IMR-90 (cell line): ENCODE results near the gene SCCPDH. TPM values are rescaled to one million over a fixed set of nuclear protein-coding genes. Genes with fewer than 3 reads are reported as not detected.

Experiments used
- ATAC-seq: fragments of 200-7000 bp; cut with Tn5 transposase; 2 replicates; pipeline ENCODE4 v1.9.1; 2020; ENCODE audit warnings: low read depth, mild to moderate bottlenecking, moderate library complexity
- BruUV-seq: library from RNA; stranded (reverse); fragments of 400-500 nt; replicated peaks from 2 replicates; lab custom pipeline; 2021; lab: Mats Ljungman, UMichigan
- CTCF ChIA-PET: fragments of 300-600 bp; formaldehyde crosslinking; extraction: SDS; loops from one replicate; lab custom pipeline; 2021; ENCODE audit warnings: antibody characterized with exemption; lab: Yijun Ruan, JAX
- POLR2A ChIA-PET: fragments of 300-600 bp; sonication (Branson Sonifier 250); formaldehyde crosslinking; loops from one replicate; lab custom pipeline; 2022; ENCODE audit warnings: antibody characterized with exemption; ENCODE audit not compliant: unreplicated experiment; lab: Charles Lee
- DNase-seq: peaks from one replicate; pipeline ENCODE4 v3.0.0; 2013
- H2AFZ ChIP-seq: replicated peaks from 2 replicates; pipeline ENCODE3; 2013; ENCODE audit warnings: low read length, mild to moderate bottlenecking; ENCODE audit not compliant: poor library complexity
- H2AK5ac ChIP-seq: 2 replicates; pipeline ENCODE4 v1.6.1; 2013; ENCODE audit warnings: low read depth, low read length, inconsistent platforms
- H2AK9ac ChIP-seq: replicated peaks from 2 replicates; pipeline ENCODE3; 2013; ENCODE audit warnings: mild to moderate bottlenecking, low read depth, low read length, moderate library complexity; ENCODE audit not compliant: poor library complexity
- H2BK120ac ChIP-seq: 2 replicates; pipeline ENCODE4 v1.6.1; 2013; ENCODE audit warnings: low read depth, low read length, inconsistent platforms
- H2BK15ac ChIP-seq: 3 replicates; pipeline ENCODE4 v1.6.1; 2013; ENCODE audit warnings: low read depth, low read length, inconsistent platforms
- H2BK20ac ChIP-seq: 2 replicates; pipeline ENCODE4 v1.6.1; 2013; ENCODE audit warnings: low read depth, mild to moderate bottlenecking, inconsistent platforms, low read length, moderate library complexity
- H2BK5ac ChIP-seq: 2 replicates; pipeline ENCODE4 v1.6.1; 2013; ENCODE audit warnings: mild to moderate bottlenecking, low read depth, low read length, inconsistent platforms; ENCODE audit not compliant: poor library complexity, severe bottlenecking
- H3K14ac ChIP-seq: replicated peaks from 2 replicates; pipeline ENCODE4 v1.6.1; 2013; ENCODE audit warnings: low read depth, low read length, inconsistent platforms
- H3K18ac ChIP-seq: 2 replicates; pipeline ENCODE4 v1.6.1; 2013; ENCODE audit warnings: low read depth, low read length, control low read depth
- H3K23ac ChIP-seq: 2 replicates; pipeline ENCODE4 v1.6.1; 2013; ENCODE audit warnings: low read depth, low read length, inconsistent platforms
- H3K27ac ChIP-seq: 2 replicates; pipeline ENCODE4 v1.5.1; 2013; ENCODE audit warnings: mild to moderate bottlenecking, control low read depth, low read length; ENCODE audit not compliant: insufficient read depth
- H3K27me3 ChIP-seq: 2 replicates; pipeline ENCODE4 v1.6.1; 2013; ENCODE audit warnings: low read length; ENCODE audit not compliant: control insufficient read depth, insufficient read depth
- H3K36me3 ChIP-seq: 2 replicates; pipeline ENCODE4 v1.6.1; 2013; ENCODE audit warnings: low read length, mixed read lengths; ENCODE audit not compliant: control insufficient read depth, insufficient read depth
- H3K4ac ChIP-seq: 2 replicates; pipeline ENCODE4 v1.6.1; 2013; ENCODE audit warnings: low read depth, low read length, inconsistent platforms
- H3K4me1 ChIP-seq: 2 replicates; pipeline ENCODE4 v1.6.1; 2013; ENCODE audit warnings: low read length, mixed read lengths; ENCODE audit not compliant: control insufficient read depth, insufficient read depth
- H3K4me2 ChIP-seq: 2 replicates; pipeline ENCODE4 v1.6.1; 2013; ENCODE audit warnings: low read depth, mild to moderate bottlenecking, control low read depth, low read length, moderate library complexity
- H3K4me3 ChIP-seq: 2 replicates; pipeline ENCODE4 v1.5.1; 2013; ENCODE audit warnings: low read depth, mild to moderate bottlenecking, control low read depth, low read length, moderate library complexity; ENCODE audit not compliant: insufficient read depth
- H3K56ac ChIP-seq: 2 replicates; pipeline ENCODE4 v1.6.1; 2013; ENCODE audit warnings: low read length, inconsistent platforms; ENCODE audit not compliant: insufficient read depth; ENCODE audit errors: extremely low read depth
- H3K79me1 ChIP-seq, 2 experiments: 2 replicates each; pipeline ENCODE4 v1.6.1; 2013; ENCODE audit warnings: low read length in 2 of 2, inconsistent platforms in 1 of 2, low read depth in 1 of 2
- H3K9ac ChIP-seq: 2 replicates; pipeline ENCODE4 v1.6.1; 2013; ENCODE audit warnings: low read depth, low read length, control low read depth
- H3K9me1 ChIP-seq: 2 replicates; pipeline ENCODE4 v1.6.1; 2013; ENCODE audit warnings: low read length, inconsistent platforms; ENCODE audit not compliant: insufficient read depth
- H3K9me3 ChIP-seq: 2 replicates; pipeline ENCODE4 v1.6.1; 2013; ENCODE audit warnings: low read length; ENCODE audit not compliant: control insufficient read depth, insufficient read depth
- H4K20me1 ChIP-seq: 2 replicates; pipeline ENCODE4 v1.6.1; 2013; ENCODE audit warnings: low read length, inconsistent platforms; ENCODE audit not compliant: insufficient read depth
- H4K5ac ChIP-seq: 2 replicates; pipeline ENCODE4 v1.6.1; 2013; ENCODE audit warnings: mild to moderate bottlenecking, low read depth, low read length, control low read depth
- H4K8ac ChIP-seq, 2 experiments: 2 replicates each; pipeline ENCODE4 v1.6.1; 2013; ENCODE audit warnings: low read depth in 2 of 2, low read length in 2 of 2, control low read depth in 1 of 2, inconsistent platforms in 1 of 2
- H4K91ac ChIP-seq: 2 replicates; pipeline ENCODE4 v1.6.1; 2013; ENCODE audit warnings: low read depth, low read length, inconsistent platforms; ENCODE audit not compliant: insufficient read depth
- CHD1 ChIP-seq: IDR thresholded peaks from 2 replicates; pipeline ENCODE4 v1.6.1; 2012; ENCODE audit warnings: low read depth, low read length, improper control_type of control experiment
- CTCF ChIP-seq: conservative IDR thresholded peaks from 2 replicates; pipeline ENCODE4 v1.5.1; 2012; ENCODE audit warnings: mild to moderate bottlenecking, low read depth, low read length, improper control_type of control experiment
- MXI1 ChIP-seq: IDR thresholded peaks from 2 replicates; pipeline ENCODE4 v1.6.1; 2012; ENCODE audit warnings: low read depth, mild to moderate bottlenecking, low read length, moderate library complexity, borderline replicate concordance
- NFE2L2 ChIP-seq: fragments of 150-350 bp; IDR thresholded peaks from 2 replicates; pipeline ENCODE4 v1.6.1; 2016; ENCODE audit warnings: low read depth, mild to moderate bottlenecking, low read length
- RCOR1 ChIP-seq: IDR thresholded peaks from 2 replicates; pipeline ENCODE4 v1.6.1; 2012; ENCODE audit warnings: mild to moderate bottlenecking, low read length, improper control_type of control experiment; ENCODE audit not compliant: insufficient replicate concordance
- WGBS, 2 experiments: methylation state at CpG; one replicate each; pipeline versions ENCODE4 v1.1.5 to v1.1.7; 2013; ENCODE audit warnings: missing lambda C conversion rate in 2 of 2; ENCODE audit not compliant: insufficient read length in 1 of 2; ENCODE audit errors: extremely low coverage in 2 of 2; 5-methylcytosine and 5-hydroxymethylcytosine counted together
- dilution Hi-C: fragments of 300-500 bp; cut with HindIII; formaldehyde crosslinking; loops from one replicate; pipeline ENCODE4 v1.14.3; 2018; ENCODE audit warnings: low sequenced_read_pairs; ENCODE audit not compliant: unreplicated experiment
- in situ Hi-C: fragments of 300-500 bp; cut with MboI; formaldehyde crosslinking; loops from 3 replicates; pipeline ENCODE4 v1.14.3; 2019; ENCODE audit warnings: low sequenced_read_pairs, inconsistent platforms, mixed read lengths
- intact Hi-C: fragments of 100-400 bp; cut with micrococcal nuclease; formaldehyde crosslinking; loops from 2 replicates; pipeline ENCODE4 v1.10.0; 2022
- polyA plus RNA-seq, 3 experiments: library from polyadenylated mRNA; depleted of rRNA; stranded (reverse); fragments of >200 nt; gene quantifications; 2 replicates each; pipeline ENCODE4 v1.2.3, GENCODE V29; 2012; ENCODE audit warnings: low replicate concordance in 1 of 3
- total RNA-seq: library from RNA; depleted of rRNA; stranded (reverse); fragments of >200 nt; gene quantifications from 2 replicates; pipeline ENCODE4 v1.2.3, GENCODE V29; 2012

SCCPDH gene
- total and polyA plus RNA-seq, 2 of the 4 experiments (the other 2 are of a cell fraction) = 26.9 to 37.8 TPM

- Histone ChIP-seq H3K4me2 (no peak overlapping the region), H3K14ac (no peak overlapping the region), H4K20me1 (no peaks in the 10 kb centered on the region), H3K27me3 (peaks cover 22% of the 10 kb centered on the region; the same call in 1 of the 2 replicates), H2AK5ac (no peak overlapping the region), H2AFZ (no peak overlapping the region), H4K8ac (no peak overlapping the region), H3K27ac (no peak overlapping the region), H2BK120ac (no peak overlapping the region), H3K4me3 (no peak overlapping the region), H3K9me1 (peaks cover 6% of the 10 kb centered on the region; the same call in 1 of the 2 replicates), H2BK20ac (no peak overlapping the region), H2BK5ac (no peak overlapping the region), H3K4ac (no peak overlapping the region), H3K23ac (no peak overlapping the region), H4K91ac (no peak overlapping the region), H3K18ac (no peak overlapping the region), H2AK9ac (no peak overlapping the region), H3K9me3 (no peaks in the 10 kb centered on the region; the same call in 1 of the 2 replicates), H3K4me1 (peaks cover 6% of the 10 kb centered on the region; the same call in 1 of the 2 replicates), H4K5ac (no peak overlapping the region), H2BK15ac (no peak overlapping the region), H3K9ac (no peak overlapping the region), H3K56ac (no peak overlapping the region), H3K36me3 (no peaks in the 10 kb centered on the region), H3K79me1 (no peaks in the 10 kb centered on the region)
- TF ChIP-seq RCOR1 (no peak), CTCF (no peak), NFE2L2 (no peak), CHD1 (no peak), MXI1 (no peak)
- ChIA-PET CTCF (no interaction called here), POLR2A (no interaction called here)
- in situ Hi-C loops = no loop called here
- intact Hi-C loops = no loop called here
- dilution Hi-C loops = no loop called here
- BruUV-seq = no TSS peak
- DNase-seq (no peak), ATAC-seq (no peak)
- no CpG with 5 or more reads among the region's 4 CpGs for WGBS, 2 experiments
Observed at GRCh38 chr1:246798107-246798506, 73.9 kb downstream of the SCCPDH start.
